GM13976 (cell line): ENCODE data around the gene GPR68.
"Not testable (repeated sequence)": the region's sequence is repeated elsewhere in the genome, so short reads cannot be mapped to it uniquely, and the experiment has no call there.

Experiments used
- DNase-seq: peaks from one replicate; pipeline ENCODE4 v3.0.0; 2012; ENCODE audit warnings: low spot score
- CTCF ChIP-seq: IDR thresholded peaks from 2 replicates; pipeline ENCODE4 v1.5.1; 2012; ENCODE audit warnings: borderline replicate concordance, mild to moderate bottlenecking; ENCODE audit not compliant: insufficient read depth; ENCODE audit errors: extremely low read depth, missing control alignments, control extremely low read depth
- in situ Hi-C: fragments of 300-500 bp; cut with MboI; formaldehyde crosslinking; loops from one replicate; pipeline ENCODE4 v1.12.0; 2022; ENCODE audit warnings: low sequenced_read_pairs, mixed read lengths, inconsistent platforms; ENCODE audit not compliant: unreplicated experiment

GPR68 gene

GRCh38 chr14:91204657-91205056, 39.8 kb downstream of the GPR68 start:
- TF ChIP-seq CTCF, result no peak
- no peak for DNase-seq
- in situ Hi-C loops, result no loop called here

GRCh38 chr14:91202234-91202974, 42.1 kb downstream of the GPR68 start:
- no peak for TF ChIP-seq CTCF
- in situ Hi-C loops, result no loop called here
- DNase-seq, result no peak

- in situ Hi-C loops, DNase-seq: not testable (repeated sequence)
Measured at GRCh38 chr14:91200802-91201201, 43.7 kb downstream of the GPR68 start.

- in situ Hi-C loops, result loop anchor here (25.0 kb wide), 1 partner anchor 215 kb away; the partner anchor contains the start of gene CCDC88C
- DNase-seq, result no peak
Measured at GRCh38 chr14:91197631-91198030, 46.9 kb downstream of the GPR68 start.

GRCh38 chr14:91195881-91196280, 48.6 kb downstream of the GPR68 start:
- TF ChIP-seq CTCF, result no peak
- DNase-seq, result no peak
- in situ Hi-C loops, result loop anchor here (25.0 kb wide), 1 partner anchor 216 kb away; the partner anchor contains the start of gene CCDC88C

More at GRCh38 chr14:91197631-91198030, 46.9 kb downstream of the GPR68 start:
- TF ChIP-seq CTCF, result no peak

GRCh38 chr14:91193069-91193468, 51.4 kb downstream of the GPR68 start:
- in situ Hi-C loops, result loop anchor here (25.0 kb wide), 1 partner anchor 219 kb away; the partner anchor contains the start of gene CCDC88C
- no peak for DNase-seq

GRCh38 chr14:91190853-91191252, 53.7 kb downstream of the GPR68 start:
- in situ Hi-C loops, result loop anchor here (25.0 kb wide), 1 partner anchor 221 kb away; the partner anchor contains the start of gene CCDC88C
- no peak for DNase-seq
- TF ChIP-seq CTCF, result no peak

More at GRCh38 chr14:91193069-91193468, 51.4 kb downstream of the GPR68 start:
- no peak for TF ChIP-seq CTCF
